Rectal smooth muscle tissue (tissue), 1 donor: Measurements from ENCODE around the gene HBZ.
"Not testable (repeated sequence)": the region's sequence is repeated elsewhere in the genome, so short reads cannot be mapped to it uniquely, and the experiment has no call there.

Experiments used
- H3K27ac ChIP-seq: one replicate; pipeline ENCODE4 v1.7.0; 2013; ENCODE audit warnings: low read depth, low read length, inconsistent platforms
- H3K27me3 ChIP-seq: one replicate; pipeline ENCODE4 v1.7.0; 2013; ENCODE audit warnings: low read length; ENCODE audit not compliant: control insufficient read depth, insufficient read depth
- H3K36me3 ChIP-seq: one replicate; pipeline ENCODE4 v1.7.0; 2013; ENCODE audit warnings: low read length; ENCODE audit not compliant: control insufficient read depth, insufficient read depth
- H3K4me1 ChIP-seq: one replicate; pipeline ENCODE4 v1.7.0; 2013; ENCODE audit warnings: low read length; ENCODE audit not compliant: control insufficient read depth, insufficient read depth
- H3K4me3 ChIP-seq: one replicate; pipeline ENCODE4 v1.7.0; 2013; ENCODE audit warnings: low read length
- H3K9ac ChIP-seq: one replicate; pipeline ENCODE4 v1.7.0; 2013; ENCODE audit warnings: low read length

Gene HBZ

DNA sequence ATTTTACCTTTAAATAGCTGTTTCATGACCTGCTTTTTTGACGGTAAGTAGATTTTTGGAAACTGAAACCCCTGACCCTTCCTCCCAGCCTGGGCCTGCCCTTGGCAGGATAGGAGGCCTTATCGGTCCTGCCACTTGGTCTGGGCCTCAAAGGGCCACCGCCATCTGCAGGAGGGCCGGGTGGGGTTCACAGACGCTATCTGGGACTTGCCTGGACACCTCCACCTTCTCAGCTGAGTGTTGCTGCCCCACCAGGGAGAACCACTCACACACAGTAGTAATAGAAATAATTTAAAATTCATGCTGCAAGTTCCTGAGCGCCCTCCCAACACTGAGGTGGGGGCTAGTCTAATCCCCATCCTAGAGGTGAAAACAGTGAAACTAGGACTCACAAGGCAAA is 9.4 kb upstream of the HBZ start:
- no peak overlapping the region for H3K27ac ChIP-seq
- no peak overlapping the region for H3K9ac ChIP-seq
- no peak overlapping the region for H3K4me3 ChIP-seq
- no peaks in the 10 kb centered on the region for H3K36me3 ChIP-seq
- no peaks in the 10 kb centered on the region for H3K4me1 ChIP-seq
- peaks cover 3% of the 10 kb centered on the region for H3K27me3 ChIP-seq

DNA sequence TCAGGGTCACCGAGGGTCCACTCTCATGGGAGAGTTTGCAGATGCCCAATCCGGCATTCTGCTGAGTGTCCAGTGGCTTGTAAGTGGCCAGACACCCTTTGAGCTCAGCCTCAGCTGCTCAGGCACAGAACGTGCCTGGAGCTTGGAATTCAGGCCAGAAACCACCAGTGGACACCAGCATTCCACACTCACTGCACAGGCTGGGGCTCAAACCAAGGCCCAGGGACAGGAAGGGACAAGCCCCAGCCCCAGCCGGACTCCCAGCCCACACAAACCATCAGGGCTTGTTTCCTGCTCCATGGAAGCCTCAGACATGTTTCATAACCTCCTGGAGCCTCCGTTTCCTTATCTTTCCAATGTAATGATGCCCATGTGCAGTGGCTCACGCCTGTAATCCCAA is 9.0 kb upstream of the HBZ start:
- H3K36me3 ChIP-seq = no peaks in the 10 kb centered on the region
- H3K4me3 ChIP-seq = no peak overlapping the region
- no peak overlapping the region for H3K9ac ChIP-seq
- no peak overlapping the region for H3K27ac ChIP-seq
- peaks cover 3% of the 10 kb centered on the region for H3K27me3 ChIP-seq
- no peaks in the 10 kb centered on the region for H3K4me1 ChIP-seq

DNA sequence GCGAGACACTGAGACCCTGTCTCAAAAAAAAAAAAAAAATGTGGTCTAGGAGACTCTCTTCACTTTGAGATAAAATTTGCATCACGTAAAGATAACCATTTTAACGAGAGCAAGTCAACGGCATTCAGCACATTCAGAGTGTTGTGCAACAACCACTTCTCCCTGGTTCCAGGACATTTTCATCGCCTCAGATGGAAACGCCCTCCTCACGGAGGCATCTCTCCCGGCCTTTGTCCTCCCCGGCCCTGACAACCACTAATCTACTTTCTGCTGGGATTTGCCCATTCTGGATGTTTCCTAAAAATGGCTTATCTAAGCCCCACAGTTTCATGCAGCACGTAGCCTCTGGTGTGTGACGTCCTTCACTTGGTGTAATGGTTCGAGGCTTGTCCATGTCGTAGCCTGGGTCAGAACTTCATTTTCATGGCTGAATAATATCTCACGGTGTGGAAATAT is 7.6 kb upstream of the HBZ start:
- H3K36me3 ChIP-seq = no peaks in the 10 kb centered on the region
- no peak overlapping the region for H3K9ac ChIP-seq
- no peaks in the 10 kb centered on the region for H3K4me1 ChIP-seq
- peaks cover 3% of the 10 kb centered on the region for H3K27me3 ChIP-seq
- no peak overlapping the region for H3K27ac ChIP-seq
- no peak overlapping the region for H3K4me3 ChIP-seq

DNA sequence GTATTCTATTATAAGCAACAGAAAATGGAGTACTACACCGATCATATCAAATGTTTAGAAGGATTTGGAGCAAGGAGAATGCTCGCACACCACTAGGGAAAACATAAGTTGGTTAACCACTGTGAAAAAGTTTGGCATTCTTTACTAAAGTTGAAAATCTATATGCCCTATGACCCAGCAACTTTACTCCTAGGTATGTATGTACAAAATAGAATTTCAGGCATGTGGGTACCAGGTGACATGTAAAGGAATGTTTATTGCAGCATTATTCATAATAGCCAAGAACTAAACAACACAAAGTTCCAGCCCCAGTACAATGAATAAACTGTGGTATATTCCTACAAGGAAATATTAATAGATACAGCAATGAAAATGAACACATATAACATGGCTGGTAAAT is 5.8 kb upstream of the HBZ start:
- no peaks in the 10 kb centered on the region for H3K36me3 ChIP-seq

DNA sequence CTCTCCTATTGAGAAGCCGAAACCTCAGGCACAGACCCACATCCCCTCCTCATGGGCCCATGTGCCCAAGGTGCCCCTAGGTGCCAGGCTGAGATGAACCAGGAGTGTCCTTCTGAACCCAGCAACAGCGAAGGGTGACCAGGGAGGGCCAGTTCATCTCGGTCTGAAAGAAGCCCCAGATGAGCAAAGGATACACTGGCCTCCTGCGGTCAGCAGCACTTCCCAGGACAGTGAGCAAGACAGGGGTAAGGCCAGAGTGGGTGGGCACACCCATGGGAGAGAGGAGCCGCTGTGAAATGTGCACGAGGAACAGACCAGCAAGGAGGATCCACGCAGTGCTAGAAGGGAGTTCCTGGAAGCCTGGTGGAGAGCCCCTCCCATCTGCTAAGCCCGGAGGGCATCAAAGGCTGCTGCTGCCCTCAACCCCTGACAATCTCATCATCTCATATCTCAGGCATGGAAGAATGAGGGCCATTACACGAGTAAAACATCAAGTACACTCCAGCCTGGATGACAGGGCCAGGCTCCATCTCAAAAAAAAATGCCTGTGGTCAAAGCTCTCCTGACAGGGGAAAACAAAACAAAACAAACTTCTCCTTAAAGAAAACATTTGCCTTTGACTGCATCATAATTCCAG is 3.3 kb upstream of the HBZ start:
- Histone ChIP-seq H3K36me3 (no peaks in the 10 kb centered on the region), H3K4me1 (no peaks in the 10 kb centered on the region), H3K4me3 (no peak overlapping the region), H3K27me3 (peaks cover 3% of the 10 kb centered on the region), H3K27ac (no peak overlapping the region), H3K9ac (no peak overlapping the region)

More for the DNA sequence above, 5.8 kb upstream of the HBZ start:
- Histone ChIP-seq H3K4me1 (no peaks in the 10 kb centered on the region), H3K4me3 (no peak overlapping the region), H3K27me3 (peaks cover 3% of the 10 kb centered on the region), H3K9ac (no peak overlapping the region), H3K27ac (no peak overlapping the region)

DNA sequence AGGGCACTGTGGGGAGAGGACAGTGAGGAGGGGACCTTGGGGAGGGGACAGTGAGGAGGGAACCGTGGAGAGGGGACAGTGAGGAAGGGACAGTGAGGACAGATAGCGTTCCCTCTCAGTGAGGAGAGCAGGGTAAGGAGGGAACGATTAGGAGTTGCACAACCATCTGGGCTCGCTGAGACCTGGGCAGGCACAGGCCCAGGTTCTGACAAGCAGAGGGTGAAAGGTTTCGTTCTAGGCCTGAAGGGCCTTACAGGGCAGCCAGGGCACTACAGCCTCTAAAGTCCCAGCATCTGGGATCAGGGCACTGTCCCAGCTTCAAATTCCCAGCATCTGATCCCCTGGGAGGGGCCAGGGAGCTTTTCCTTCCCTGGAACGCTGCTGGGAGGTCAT is 681 bp downstream of the HBZ start:
- H3K4me3 ChIP-seq, H3K27me3 ChIP-seq, H3K4me1 ChIP-seq, H3K27ac ChIP-seq, H3K36me3 ChIP-seq, H3K9ac ChIP-seq: not testable (repeated sequence)

DNA sequence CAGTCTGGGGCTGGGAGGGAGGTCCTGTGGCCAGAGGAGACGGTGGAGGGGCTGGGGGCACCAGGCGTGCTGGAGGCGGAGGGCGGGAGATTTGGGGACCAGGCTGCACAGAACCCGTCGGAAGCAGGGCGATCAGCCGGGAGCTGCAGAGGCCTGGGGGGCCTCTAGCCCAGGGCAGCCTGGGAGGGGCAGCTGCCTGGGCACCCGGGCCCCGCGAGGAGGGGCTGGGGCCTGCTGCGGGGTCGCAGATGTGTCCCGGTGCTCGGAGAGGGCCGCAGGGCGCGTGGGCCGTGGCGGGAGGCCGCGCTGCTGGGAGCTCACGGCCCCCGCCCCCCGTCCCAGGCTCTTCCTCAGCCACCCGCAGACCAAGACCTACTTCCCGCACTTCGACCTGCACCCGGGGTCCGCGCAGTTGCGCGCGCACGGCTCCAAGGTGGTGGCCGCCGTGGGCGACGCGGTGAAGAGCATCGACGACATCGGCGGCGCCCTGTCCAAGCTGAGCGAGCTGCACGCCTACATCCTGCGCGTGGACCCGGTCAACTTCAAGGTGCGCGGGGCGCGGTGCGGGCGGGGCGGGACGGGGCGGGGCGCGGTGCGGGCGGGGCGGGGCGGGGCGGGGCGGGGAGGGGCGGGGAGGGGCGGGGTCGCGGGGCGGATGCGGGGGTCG is 1.2 kb downstream of the HBZ start:
- H3K9ac ChIP-seq, H3K36me3 ChIP-seq, H3K4me1 ChIP-seq, H3K27ac ChIP-seq, H3K4me3 ChIP-seq, H3K27me3 ChIP-seq: not testable (repeated sequence)

DNA sequence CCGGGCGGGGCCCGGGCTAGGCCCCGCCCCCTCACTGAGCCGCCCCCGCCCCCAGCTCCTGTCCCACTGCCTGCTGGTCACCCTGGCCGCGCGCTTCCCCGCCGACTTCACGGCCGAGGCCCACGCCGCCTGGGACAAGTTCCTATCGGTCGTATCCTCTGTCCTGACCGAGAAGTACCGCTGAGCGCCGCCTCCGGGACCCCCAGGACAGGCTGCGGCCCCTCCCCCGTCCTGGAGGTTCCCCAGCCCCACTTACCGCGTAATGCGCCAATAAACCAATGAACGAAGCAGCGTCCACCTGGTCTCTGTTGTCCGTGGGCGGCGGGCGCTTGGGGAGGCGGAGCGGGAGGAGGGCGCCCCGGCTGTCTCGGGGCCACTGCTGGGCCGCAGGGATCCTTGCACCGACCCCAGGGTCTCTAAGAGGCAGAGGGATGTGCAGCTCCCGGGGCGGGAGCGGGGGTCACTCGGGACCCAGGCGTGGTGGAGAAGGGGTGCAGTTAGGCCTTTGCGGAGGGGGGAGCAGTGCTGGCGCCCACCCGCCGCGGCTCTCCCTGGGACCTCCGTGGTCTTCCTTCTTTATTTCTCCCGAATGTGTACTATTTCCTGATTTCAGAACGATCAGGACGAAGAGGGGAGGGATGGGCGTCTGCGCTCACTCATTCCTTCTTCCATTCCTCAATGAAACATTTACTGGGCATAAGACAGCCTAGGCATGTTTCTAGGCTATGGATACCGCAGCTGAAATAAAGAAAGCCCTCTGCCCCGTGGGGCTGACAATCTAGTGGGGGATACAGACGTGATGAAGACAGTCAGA is 2.0 kb downstream of the HBZ start:
- Histone ChIP-seq H3K4me3 (peak overlapping the region; percentile 55), H3K36me3 (no peaks in the 10 kb centered on the region), H3K27me3 (peaks cover 9% of the 10 kb centered on the region), H3K27ac (no peak overlapping the region), H3K4me1 (peaks cover 5% of the 10 kb centered on the region), H3K9ac (no peak overlapping the region)

DNA sequence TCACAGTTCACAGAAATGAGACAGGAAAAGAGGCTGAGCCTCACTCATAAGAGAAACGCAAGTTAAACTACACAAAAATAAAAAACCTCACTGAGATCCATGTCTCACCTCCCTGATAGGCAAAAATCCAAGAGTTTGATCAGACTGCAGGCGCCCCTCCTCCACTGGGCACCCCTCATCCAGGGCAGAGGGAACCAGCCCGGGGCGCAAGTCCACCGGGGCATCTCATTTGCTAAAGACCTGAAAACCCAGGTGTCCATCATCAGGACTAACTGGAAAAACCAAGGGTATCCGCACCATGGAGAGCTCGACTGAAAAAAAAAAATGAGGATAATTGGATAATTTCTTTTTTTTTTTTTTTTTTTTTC is 2.6 kb downstream of the HBZ start:
- no peak overlapping the region for H3K9ac ChIP-seq
- no peak overlapping the region for H3K4me3 ChIP-seq
- no peaks in the 10 kb centered on the region for H3K36me3 ChIP-seq
- H3K4me1 ChIP-seq = peaks cover 5% of the 10 kb centered on the region
- no peak overlapping the region for H3K27ac ChIP-seq
- H3K27me3 ChIP-seq = peaks cover 9% of the 10 kb centered on the region

DNA sequence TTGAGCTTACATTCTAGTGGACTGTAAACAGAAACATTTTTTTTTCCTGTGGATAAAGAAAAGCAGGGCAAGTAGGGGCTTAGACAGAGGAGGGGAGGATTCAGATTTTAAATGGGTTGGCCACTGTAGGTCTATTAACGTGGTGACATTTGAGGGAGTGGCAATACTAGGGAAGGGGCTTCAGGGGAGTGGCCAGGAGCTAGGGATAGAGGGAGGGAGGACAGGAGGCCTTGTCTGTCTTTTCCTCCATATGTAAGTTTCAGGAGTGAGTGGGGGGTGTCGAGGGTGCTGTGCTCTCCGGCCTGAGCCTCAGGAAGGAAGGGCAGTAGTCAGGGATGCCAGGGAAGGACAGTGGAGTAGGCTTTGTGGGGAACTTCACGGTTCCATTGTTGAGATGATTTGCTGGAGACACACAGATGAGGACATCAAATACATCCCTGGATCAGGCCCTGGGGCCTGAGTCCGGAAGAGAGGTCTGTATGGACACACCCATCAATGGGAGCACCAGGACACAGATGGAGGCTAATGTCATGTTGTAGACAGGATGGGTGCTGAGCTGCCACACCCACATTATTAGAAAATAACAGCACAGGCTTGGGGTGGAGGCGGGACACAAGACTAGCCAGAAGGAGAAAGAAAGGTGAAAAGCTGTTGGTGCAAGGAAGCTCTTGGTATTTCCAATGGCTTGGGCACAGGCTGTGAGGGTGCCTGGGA is 6.8 kb downstream of the HBZ start:
- H3K27ac ChIP-seq = no peak overlapping the region
- no peak overlapping the region for H3K9ac ChIP-seq
- H3K27me3 ChIP-seq = peaks cover 8% of the 10 kb centered on the region
- no peak overlapping the region for H3K4me3 ChIP-seq
- H3K4me1 ChIP-seq = peaks cover 5% of the 10 kb centered on the region
- no peaks in the 10 kb centered on the region for H3K36me3 ChIP-seq

DNA sequence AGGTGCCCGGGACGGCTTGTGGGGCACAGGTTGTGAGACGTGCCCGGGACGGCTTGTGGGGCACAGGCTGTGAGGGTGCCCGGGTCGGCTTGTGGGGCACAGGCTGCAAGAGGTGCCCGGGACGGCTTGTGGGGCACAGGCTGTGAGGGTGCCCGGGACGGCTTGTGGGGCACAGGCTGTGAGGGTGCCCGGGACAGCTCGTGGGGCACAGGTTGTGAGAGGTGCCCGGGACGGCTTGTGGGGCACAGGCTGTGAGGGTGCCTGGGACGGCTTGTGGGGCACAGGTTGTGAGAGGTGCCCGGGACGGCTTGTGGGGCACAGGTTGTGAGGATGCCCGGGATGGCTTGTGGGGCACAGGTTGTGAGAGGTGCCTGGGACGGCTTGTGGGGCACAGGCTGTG is 7.8 kb downstream of the HBZ start:
- not testable (repeated sequence) for H3K36me3 ChIP-seq, H3K4me3 ChIP-seq, H3K27ac ChIP-seq, H3K27me3 ChIP-seq, H3K4me1 ChIP-seq, H3K9ac ChIP-seq

DNA sequence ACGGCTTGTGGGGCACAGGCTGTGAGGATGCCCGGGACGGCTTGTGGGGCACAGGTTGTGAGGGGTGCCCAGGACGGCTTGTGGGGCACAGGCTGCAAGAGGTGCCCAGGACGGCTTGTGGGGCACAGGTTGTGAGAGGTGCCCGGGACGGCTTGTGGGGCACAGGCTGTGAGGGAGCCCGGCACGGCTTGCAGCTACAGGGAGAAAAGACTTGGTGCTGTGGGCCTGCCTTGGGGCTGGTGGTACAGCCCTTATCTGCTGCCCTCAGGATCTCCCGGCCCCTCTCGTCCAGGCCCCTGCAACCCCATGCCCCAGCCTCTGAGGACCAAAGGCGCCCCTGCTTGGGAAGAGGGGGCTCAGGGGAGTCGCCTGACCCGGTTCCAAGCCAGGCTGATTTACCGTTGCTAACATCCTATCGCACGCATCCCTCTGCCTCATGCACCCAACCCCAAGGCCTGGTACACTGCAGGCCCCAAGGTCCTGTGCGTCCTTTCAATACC is 8.3 kb downstream of the HBZ start:
- Histone ChIP-seq H3K27me3 (peaks cover 8% of the 10 kb centered on the region), H3K27ac (no peak overlapping the region), H3K4me3 (no peak overlapping the region), H3K36me3 (no peaks in the 10 kb centered on the region), H3K4me1 (no peaks in the 10 kb centered on the region), H3K9ac (no peak overlapping the region)
